Kidney tubule cell (primary cell): Measurements from ENCODE around the gene ATP8B3.

Experiments used
- DNase-seq: peaks from one replicate; pipeline ENCODE4 v3.0.0-alpha.2; 2018; ENCODE audit warnings: low spot score

ATP8B3 gene, protein sequence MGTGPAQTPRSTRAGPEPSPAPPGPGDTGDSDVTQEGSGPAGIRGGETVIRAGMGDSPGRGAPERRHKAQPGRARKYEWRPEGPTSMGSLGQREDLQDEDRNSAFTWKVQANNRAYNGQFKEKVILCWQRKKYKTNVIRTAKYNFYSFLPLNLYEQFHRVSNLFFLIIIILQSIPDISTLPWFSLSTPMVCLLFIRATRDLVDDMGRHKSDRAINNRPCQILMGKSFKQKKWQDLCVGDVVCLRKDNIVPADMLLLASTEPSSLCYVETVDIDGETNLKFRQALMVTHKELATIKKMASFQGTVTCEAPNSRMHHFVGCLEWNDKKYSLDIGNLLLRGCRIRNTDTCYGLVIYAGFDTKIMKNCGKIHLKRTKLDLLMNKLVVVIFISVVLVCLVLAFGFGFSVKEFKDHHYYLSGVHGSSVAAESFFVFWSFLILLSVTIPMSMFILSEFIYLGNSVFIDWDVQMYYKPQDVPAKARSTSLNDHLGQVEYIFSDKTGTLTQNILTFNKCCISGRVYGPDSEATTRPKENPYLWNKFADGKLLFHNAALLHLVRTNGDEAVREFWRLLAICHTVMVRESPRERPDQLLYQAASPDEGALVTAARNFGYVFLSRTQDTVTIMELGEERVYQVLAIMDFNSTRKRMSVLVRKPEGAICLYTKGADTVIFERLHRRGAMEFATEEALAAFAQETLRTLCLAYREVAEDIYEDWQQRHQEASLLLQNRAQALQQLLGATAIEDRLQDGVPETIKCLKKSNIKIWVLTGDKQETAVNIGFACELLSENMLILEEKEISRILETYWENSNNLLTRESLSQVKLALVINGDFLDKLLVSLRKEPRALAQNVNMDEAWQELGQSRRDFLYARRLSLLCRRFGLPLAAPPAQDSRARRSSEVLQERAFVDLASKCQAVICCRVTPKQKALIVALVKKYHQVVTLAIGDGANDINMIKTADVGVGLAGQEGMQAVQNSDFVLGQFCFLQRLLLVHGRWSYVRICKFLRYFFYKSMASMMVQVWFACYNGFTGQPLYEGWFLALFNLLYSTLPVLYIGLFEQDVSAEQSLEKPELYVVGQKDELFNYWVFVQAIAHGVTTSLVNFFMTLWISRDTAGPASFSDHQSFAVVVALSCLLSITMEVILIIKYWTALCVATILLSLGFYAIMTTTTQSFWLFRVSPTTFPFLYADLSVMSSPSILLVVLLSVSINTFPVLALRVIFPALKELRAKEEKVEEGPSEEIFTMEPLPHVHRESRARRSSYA (N-terminal part only)

DNA sequence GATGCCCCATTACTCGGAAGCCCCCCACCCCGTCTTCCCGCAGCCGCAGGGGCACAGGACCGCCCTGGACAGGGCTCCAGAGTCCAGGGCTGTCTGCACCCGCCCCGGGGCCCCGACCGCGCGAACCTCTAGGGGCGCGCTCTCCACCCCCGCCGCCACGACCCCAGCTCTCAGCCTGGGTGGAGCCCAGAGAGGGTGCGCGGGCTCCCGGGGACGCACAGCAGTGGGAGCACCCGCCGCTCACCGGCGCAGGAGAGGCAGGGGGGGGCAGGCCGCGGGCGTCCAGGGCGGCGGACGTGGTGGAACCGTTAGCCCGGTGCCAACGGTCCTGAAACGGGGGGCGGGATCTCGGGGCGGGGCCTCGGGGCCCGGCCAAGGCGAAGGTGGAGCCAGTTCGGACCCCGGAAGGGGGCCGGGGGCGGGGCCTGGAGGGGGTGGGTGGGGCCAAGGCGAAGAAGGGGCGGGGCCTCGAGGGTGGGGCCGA, at the start of gene ATP8B3:
Gene ATP8B3, minus strand, starts transcription at position 335 of the 484 bp plus-strand sequence. CDS start 540 bp downstream, outside the sequence.
- DNase-seq = no peak

DNA sequence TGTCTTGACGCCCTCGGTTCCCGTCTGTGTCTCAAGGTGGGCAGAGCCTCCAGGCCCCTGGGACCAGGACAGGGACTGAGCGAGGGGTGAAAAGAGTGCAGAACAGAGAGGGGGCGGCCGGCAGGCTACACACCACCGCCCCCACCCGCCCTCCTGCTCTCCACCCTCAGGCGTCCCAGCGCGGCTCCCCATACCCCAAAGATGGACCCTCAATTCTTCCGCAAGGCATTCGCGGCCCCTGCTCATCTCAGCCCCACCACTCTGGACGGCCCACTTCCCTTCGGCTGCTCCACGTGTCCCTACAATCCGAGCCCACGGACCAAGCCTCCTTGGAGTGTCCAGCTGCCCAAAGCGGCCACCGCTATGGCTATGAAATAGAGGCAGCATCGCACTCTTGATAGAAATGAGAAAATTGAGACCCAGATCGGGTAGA, 49.5 kb upstream of the ATP8B3 start:
- no peak for DNase-seq

DNA sequence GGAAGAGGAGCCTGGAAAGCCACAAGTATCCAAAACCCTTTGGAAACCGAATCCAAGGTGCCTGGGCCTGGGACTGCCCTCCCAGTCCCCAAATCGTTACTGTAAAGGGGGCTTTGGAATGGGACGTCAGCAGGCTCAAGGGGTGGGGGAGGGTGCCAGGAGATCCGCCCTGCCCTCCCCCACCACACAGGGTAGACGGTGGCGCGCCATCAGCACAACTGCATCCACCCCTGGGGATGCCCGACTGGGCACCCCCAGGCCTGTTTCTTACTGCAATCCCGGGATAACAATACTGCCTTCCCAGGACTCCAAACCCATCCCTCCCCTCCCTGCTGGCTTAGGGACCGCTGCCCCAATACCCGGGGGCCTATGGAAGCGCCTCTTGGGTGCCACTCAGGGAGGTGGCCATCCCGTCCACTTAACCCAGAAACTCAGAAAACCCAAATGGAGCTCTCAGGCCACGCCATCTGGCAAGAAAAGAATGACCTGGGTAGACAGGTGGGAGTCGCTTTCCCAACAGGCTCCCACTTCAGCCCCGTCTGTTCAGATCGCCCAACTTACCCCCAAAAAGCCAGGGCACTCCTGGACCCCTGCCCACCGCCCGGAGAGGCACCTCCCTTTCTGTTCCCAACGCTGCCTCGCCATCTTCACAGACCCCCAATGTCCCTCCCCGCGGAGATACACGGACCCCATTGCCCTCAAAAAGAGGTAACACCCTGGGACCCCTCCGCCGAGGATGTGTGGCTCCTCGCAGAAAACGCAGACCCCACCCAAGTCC, 48.9 kb upstream of the ATP8B3 start:
- no peak for DNase-seq

DNA sequence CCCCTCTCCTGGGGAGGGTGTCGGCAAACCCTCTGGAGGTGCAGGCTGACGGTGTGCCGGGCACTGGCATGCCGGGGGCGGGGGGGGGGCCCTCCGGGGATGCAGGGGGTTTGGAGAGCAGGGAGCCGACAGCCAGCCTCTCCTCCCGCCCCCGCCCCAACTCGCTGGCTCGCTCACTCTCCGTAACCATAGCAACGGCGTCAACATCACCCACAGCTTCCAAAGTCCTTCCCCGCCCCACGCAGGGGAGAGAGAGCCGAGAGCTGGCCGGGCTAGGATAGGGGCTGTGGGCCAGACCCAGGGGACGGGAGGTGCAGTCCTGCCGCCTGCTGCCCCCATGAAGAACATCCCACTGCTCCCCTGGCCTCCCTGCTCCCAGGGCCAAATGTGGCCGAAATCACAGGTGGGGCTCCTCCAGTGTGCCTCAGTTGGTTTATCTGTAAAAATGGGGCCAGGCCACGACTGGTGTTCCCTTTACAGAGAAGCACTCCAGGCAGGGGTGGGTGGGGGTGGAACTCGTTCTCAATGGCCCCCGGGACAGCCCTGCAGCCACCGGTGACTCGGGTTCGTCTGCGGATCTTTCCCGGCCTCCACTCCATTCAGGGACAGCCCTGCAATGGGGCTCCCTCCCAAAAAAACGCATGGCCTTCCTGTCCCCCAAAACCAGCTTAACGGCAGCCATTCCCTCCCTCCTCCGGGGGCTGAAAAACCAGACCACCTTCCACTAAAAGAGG, 48.1 kb upstream of the ATP8B3 start:
- peak; percentile 77 for DNase-seq

DNA sequence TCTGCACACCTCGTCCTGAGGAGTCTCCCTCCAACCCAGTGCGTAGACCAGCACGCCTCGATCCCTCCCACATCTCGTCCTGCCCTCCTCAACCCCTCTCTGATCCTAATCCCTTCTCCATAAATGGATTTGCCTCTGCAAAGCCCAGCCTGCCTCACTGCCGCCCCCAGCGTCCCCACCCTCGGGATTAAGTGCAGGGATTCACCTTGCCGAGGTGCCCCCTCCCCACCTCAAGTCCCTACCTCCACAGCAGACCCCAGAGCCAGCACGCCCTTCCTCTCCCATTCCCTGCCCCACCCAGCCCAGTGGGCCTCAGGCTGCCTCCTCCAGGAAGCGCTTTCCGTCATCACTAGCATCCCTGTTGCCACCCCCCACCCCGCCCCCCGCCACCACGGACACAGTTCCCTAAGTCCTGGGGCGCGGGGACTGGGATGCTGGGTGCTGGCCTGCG, 47.3 kb upstream of the ATP8B3 start:
- no peak for DNase-seq

DNA sequence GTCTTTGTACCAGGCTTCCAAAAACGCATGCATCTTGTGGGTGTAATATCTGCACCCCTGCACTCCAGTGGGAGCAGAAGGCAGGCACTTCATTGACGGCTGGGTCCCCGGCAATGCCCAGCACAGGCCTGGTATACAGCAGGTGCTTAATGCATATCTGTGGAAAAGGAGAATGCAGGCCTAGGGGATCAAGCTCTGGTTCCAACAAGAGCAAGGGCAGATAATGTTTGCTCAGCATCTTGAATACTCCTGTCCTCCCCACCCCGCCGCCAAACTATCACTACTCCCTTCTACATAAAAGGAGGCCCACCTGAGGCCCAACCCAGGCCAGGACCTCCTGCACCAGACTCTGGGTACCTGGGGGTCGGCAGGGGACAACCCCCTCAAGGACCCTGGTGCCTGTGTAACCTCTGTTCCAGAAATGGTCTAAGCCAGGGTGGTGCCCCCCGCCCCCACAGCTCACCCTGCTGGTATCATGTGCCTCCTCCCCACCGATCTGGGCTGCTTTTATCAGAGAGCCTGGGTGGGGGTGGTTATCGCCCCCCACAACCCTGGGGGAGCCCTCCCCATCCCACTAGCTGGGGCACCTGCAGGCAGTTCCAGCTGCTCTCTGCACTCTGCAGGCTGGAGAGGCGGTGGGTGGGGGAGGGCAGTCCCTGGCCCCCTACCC, 46.5 kb upstream of the ATP8B3 start:
- DNase-seq = no peak

DNA sequence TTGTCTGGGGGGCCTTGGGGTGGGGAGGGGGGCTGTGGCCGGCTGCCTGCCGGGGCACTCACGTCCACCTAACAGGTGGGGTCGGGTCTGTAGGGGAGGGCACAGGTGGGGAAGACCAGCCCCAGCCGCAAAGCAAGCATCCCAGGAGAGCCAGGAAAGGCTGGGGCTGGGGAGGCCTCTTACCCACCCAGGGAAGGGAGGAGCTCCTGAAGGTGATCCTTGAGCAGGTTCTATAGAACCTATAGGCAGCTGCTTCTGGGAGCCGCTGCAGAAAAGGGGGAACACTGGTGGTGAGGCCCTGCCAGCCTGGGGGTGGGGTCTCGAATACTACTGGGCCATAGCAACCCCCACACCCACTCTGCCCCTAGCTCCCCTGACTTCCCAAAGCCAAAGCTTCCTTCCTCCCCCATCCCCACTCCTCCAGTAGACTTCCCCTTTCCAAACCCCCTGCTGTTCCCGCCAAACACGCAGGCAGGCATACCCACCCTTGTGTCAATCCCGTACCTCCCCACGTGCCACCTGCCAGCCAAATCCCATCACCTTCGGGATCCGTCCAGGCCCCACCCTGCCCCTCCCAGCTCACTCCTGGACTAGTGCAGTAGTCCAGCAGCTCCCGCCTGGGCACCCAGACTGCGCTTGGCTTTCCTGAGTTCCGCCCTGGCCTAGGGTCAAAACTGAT, 45.7 kb upstream of the ATP8B3 start:
- DNase-seq = no peak

DNA sequence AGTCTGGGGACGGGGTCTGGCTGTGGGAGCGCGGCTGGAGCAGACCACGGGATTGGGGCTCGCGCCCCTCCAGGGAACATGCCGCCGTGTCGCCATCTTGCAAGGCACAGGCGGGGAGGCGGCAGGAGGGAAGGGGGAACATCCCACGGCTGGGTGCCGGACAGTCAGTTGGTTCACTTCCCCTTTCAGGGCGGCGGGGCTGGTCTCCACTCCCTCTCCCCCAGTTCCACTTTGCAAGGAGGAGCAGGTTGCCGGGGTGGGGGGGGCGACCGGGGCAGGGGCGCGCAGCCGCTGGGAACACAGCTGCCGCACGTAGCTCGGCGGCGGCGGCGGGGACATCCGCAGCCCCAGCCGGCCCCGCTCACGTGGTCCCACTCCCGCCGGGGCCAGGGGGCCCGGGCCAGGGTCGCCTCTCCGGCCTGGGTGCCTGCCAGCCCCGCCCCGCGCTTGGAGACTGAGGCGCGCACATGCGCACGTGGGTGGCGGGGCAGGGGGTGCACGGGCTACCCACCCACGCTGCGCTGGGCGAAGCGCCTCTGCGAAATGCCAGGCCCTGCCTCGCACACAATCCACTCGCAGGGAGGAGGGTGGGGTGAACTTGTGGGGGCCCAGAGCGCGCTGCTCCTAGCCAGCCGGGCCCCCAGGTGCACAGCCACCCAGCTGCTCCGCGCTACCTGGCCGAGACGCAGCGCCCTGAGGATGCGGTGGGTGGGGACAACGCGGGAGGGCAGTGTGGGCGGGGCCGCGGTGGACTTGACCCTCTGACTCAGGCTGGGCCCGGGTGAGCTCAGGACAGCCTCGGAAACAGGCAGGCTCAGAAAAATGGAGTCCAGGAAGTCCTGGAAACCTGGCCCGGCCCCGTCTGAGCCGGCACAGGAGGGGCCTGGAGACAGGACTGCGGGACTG, 44.9 kb upstream of the ATP8B3 start:
- DNase-seq = peak; percentile 93

DNA sequence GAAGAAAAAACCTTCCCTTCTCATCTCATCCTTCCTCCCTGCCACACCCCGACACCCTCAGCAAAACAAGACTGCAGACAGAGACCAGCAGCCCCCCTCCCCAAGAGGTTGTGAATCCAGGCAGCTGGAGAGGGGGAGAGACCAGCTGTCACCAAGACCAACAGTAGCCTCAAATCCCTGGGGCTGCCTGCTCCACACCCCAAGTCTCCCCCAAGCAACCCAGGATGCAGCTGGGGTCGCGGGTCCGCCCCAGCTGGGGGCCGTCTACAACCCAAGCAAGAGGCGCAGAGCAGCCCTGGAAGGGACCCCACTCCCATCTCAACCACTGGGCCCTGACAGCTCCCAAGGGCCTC, 44.2 kb upstream of the ATP8B3 start:
- no peak for DNase-seq

DNA sequence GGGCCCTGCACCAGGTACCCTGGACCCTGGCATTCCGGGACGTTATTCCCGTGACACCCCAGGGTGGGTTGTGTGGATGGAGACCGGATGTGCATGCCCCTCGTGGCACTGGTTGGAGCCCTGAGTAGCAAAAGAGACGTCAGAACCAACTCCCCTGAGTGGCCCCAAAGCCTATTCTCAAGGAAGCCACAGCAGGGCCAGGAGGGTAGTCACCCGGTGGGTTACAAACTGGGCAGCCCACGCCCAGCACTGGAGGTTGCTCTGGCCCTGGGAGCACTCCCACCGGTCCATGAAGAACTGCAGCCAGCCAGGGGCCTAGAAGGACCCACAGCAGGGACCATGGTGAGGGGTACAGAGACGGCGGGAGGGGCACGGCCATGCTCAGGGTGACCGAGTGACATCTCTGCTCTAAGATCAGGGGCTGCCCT, 43.8 kb upstream of the ATP8B3 start:
- no peak for DNase-seq

DNA sequence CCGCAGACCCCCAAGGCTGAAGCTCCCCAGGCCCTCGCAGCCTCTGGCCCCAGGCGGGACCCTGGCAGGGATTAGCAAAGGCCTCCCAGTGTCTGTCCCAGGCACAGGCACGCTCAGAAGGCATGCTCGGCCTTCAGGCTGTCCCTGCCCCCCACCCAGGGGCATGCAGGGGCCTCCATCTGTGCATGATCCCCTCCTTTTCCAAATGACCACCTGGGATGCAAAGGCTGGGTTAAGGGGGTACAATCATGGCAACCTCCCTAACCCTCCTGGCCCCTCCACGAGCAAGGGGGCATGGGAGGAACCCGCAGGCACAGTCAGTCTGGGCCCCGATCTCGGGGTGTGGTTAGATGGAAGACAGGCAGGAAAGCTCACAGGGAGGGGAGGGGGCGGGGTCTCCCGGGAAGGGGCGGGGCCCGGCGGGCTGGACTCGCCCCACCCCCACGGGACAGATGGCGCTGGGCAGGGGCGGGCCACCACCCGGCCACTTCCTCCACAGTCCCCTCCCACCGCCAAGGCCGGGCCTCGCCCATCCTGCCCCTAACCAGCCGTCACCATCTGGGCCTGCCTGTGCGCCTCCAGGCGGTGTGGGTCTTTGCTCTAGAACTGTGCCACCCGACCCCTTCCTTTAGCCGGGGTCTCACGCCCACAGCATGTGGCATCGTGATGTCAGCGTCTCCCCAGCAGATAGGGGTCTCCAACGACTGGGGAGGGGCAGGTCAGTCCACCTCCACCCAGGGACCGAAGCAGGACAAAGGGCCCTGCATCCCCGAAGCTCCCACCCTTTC, 43.2 kb upstream of the ATP8B3 start:
- DNase-seq = peak; percentile 51

DNA sequence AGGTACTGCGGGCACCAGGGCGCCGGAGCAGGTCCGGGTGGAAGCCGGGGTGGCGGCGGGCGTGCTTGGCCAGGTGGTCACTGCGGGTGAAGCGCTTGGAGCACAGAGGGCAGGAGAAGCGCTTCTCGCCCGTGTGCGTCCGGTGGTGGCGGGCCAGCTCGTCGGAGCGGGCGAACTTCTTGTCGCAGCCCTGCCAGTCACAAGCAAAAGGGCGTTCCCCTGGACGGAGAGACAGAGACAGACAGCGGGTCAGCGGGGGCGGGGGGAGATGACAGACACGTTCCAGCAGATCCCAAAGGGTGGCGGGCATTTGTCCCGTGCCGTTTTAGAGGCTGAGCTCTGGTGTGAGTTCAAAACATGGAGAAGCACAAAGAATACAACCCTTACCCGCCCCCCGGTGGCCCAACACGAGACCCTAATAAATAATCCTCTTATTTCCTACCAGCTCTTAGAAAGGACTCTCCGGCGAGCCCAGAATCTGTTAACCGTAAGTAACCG, 42.5 kb upstream of the ATP8B3 start:
- no peak for DNase-seq

DNA sequence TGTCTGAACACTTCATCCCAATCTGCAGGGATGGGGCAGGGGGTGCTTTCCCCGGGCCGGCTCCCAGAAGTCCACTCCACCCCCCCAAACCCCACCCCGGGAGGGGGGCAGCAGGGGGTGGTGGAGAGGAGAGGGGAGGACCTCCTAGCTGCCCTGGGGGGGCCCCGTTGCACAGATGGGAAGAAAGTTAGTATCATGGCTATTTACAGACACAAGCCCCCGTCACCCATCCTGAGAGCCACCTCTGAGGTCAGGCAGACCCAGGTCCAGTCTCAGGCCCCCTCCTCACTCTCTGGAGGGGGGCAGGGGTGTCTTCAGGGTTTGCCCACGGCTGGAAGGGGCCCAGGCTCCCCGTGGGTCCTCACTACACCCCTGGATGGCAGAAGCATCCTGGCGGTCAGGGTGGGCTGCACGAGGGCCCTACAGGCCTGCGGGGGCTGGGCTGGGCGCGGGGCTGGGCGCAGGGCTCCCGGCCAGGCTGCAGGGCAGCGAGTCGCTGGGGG, 42.0 kb upstream of the ATP8B3 start:
- DNase-seq = no peak

DNA sequence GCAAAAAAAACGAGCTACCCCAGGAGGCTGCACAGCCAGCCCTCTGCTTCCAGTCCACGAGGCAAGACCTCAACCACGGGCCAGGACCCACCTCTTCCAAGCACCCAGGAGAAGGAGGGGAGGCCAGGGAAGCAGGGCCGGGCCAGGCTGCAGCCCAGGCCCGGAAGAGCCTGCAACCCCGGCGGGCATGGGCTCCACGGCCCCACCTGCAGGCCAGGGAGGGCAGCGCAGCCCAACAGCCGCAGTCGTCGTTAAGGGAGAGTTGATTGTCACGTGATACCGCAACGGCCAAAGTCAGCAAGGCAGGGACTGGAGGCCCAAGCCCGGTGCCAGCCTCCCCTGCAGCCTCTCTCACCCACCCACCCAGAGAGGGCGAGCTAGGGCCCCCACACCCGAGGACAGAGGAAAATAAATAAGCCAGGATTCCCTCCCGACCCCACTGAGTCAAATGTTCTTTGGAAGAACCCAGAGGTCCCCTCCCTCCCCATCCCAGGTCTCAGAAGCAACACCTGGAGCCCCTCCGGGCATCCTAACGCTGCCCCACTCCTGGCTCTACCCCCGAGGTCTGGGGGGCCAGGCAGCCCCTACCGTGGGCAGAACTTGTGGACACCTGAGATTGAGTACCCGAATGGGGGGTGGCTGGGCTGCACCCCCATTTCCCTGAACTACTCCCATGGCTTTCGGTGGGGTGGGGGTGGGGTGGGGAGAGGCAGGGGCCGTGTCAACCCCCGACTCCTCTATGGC, 41.4 kb upstream of the ATP8B3 start:
- peak; percentile 83 for DNase-seq

DNA sequence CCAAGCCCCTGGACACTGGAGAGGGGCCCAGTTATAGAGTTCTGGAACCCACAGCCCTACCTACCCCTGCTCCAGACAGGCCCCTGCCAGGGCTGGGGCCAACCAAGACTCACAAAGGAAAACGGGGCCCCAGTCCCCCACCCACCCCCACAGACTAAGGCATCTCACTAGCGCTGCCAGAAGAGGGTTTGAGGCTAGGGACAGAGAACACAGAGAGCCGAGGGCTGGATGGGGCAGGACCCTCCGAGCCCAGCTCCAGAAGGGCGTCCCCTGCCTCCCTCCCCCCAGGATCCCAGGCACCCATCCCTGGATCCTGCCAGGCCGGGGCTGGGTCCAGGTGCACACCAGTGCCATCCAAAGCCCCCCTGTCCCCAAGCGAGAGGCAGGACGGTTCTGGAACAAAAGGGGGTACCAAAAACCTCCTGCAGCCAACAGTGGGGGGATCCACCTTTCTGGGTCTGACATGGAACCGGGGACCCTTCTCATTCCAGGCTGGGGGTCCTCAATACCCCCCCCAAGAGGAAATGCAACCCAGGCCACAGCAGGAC, 40.6 kb upstream of the ATP8B3 start:
- no peak for DNase-seq
